Esophagus (tissue), 2 donors: ENCODE data around the gene GOLGA6D. TPM values are rescaled to one million over a fixed set of nuclear protein-coding genes. Genes with fewer than 3 reads are reported as not detected.
"Not testable (repeated sequence)": the region's sequence is repeated elsewhere in the genome, so short reads cannot be mapped to it uniquely, and the experiment has no call there.

Experiments
- H3K27ac ChIP-seq, 2 donors: one replicate each; pipeline ENCODE4 v1.5.1; 2013; ENCODE audit warnings: low read depth in 2 of 2, mild to moderate bottlenecking in 2 of 2, inconsistent platforms in 1 of 2, low read length in 1 of 2, moderate library complexity in 1 of 2
- H3K27me3 ChIP-seq, 2 donors: one replicate each; pipeline ENCODE4 v1.6.1; 2013; ENCODE audit warnings: low read length in 2 of 2, control low read depth in 1 of 2, mild to moderate bottlenecking in 1 of 2; ENCODE audit not compliant: insufficient read depth in 2 of 2, control insufficient read depth in 1 of 2
- H3K36me3 ChIP-seq, 2 donors: one replicate each; pipeline ENCODE4 v1.6.1; 2013; ENCODE audit warnings: low read length in 1 of 2; ENCODE audit not compliant: control insufficient read depth in 2 of 2, insufficient read depth in 2 of 2
- H3K4me1 ChIP-seq, 2 donors: one replicate each; pipeline ENCODE4 v1.6.1; 2013; ENCODE audit warnings: low read length in 1 of 2; ENCODE audit not compliant: control insufficient read depth in 2 of 2, insufficient read depth in 2 of 2
- H3K4me3 ChIP-seq, 2 donors: one replicate each; pipeline ENCODE4 v1.5.1; 2013; ENCODE audit warnings: low read length in 2 of 2, mild to moderate bottlenecking in 2 of 2, low read depth in 1 of 2, moderate library complexity in 1 of 2
- H3K9me3 ChIP-seq, 2 donors: one replicate each; pipeline ENCODE4 v1.6.1; 2013; ENCODE audit warnings: mild to moderate bottlenecking in 2 of 2, low read depth in 1 of 2, low read length in 1 of 2, moderate library complexity in 1 of 2; ENCODE audit not compliant: control insufficient read depth in 2 of 2, insufficient read depth in 1 of 2
- WGBS, 2 donors: extraction: QIAGEN DNeasy Blood & Tissue Kit; methylation state at CpG; one replicate each; pipeline ENCODE4 v1.1.7; 2013; 5-methylcytosine and 5-hydroxymethylcytosine counted together
- polyA plus RNA-seq, 2 donors: library from polyadenylated mRNA; stranded (reverse); fragments of 200-250 nt; gene quantifications; one replicate each; pipeline ENCODE4 v1.2.3, GENCODE V29; 2013
- donor health status: healthy with polysubstance abuse.
- donor health status: Bipolar disorder and iron deficiency.

GOLGA6D gene
- polyA plus RNA-seq, 2 donors = not detected

DNA sequence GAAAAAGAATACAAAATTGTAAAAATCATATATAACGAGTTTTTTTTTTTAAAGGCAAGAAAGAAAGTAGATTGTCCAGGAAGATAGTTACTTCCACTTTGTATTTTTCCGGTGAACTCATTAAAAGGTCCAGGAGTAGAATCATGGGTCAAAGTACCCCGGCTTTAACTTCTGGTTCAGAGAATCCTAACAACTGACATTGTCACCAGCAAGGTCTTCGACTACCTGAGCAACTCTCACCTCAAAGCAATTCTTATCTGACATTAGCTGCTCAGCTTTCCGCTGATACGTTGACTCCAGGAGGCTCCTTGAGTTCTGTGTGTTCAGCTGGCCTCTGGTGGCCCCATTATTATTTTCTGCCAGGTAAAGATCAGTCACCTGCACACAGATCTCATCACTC is 33.6 kb upstream of the GOLGA6D start:
- not testable (repeated sequence) for H3K9me3 ChIP-seq, H3K4me1 ChIP-seq, H3K4me3 ChIP-seq, H3K36me3 ChIP-seq, H3K27me3 ChIP-seq, H3K27ac ChIP-seq
- 45 to 49% methylated on average over 6 of the region's 6 CpGs for WGBS, 2 donors

DNA sequence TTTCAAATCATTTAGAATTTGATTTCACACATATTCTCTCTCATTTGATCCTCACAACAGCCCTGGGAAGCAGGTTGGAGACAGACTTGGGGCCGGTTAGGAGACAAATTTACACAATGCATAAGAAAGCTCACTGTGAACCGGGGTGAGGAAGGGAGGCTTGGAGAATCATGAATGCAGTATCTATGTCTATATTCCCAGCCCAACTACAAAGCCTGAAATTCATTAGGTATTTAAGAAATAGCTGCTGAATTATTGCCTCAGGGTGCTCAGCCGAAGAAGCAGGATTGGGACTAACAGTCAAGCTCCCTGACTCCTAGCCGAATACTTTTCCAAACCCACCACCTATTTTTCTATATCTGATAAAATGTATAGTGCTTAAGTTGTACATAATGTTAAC is 32.9 kb upstream of the GOLGA6D start:
- Histone ChIP-seq H3K4me1 (no peaks in the 10 kb centered on the region), H3K27ac (no peak overlapping the region), H3K36me3 (no peaks in the 10 kb centered on the region), H3K27me3 (peaks cover 0 to 4% of the 10 kb centered on the region in 2 donors), H3K4me3 (no peak overlapping the region), H3K9me3 (no peaks in the 10 kb centered on the region)
- WGBS, 2 donors = 67 to 74% methylated on average over 4 of the region's 4 CpGs

DNA sequence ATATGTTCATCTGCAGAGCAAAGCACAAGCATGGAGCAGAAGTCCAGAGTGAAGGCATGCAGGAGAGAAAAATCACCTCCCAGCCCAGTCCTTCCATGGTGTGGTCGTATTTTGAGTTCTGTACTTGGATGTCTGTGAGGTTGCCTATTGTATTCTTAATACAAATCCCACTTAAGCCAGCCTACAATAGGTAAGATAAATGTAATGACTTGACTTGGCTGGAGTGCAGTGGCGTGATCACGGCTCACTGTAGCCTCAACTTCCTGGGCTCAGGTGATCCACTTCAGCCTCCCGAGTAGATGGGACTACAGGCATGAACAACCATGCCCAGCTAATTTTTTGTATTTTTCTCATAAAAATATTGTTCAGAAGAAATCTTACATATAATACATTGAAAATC is 31.3 kb upstream of the GOLGA6D start:
- not testable (repeated sequence) for H3K36me3 ChIP-seq, H3K9me3 ChIP-seq, H3K4me1 ChIP-seq, H3K27me3 ChIP-seq, H3K4me3 ChIP-seq, H3K27ac ChIP-seq
- WGBS, 2 donors = 46 to 54% methylated on average over 4 of the region's 4 CpGs

DNA sequence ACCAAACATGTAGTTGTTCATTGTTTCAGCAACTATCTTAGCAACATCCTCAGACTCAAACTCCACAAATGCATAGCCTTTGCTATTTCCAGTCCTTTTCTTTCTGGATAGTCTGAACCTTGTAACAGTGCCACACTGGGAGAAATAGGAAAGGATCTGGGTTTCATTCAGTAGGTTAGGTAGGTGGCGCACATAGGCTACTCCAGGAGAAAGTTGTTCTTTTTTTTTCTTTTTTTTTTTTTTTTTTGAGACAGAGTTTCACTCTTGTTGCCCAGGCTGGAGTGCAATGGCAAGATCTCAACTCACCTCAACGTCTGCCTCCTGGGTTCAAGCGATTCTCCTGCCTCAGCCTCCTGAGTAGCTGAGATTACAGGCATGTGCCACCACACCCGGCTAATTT is 30.4 kb upstream of the GOLGA6D start:
- 83% methylated on average over 4 of the region's 4 CpGs for WGBS, 2 donors
- not testable (repeated sequence) for H3K4me1 ChIP-seq, H3K27me3 ChIP-seq, H3K27ac ChIP-seq, H3K9me3 ChIP-seq, H3K4me3 ChIP-seq, H3K36me3 ChIP-seq

DNA sequence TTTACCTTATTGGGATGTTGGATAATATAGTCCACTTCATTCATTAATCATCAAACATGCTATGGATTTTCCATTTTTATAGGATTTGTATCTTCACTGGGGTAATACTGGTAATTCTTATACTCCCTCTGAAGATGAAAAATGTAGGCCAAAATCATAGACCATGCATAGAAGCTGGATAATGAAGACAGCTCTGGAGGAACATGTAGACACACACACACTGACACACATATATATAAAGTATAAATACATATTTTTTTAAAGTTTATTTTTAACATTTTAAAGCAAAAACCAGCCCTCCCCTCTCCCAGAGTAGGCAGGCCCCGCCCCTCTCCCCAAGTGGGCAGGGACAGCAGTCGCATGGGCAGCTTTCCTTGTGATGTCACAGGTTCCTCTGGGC is 24.6 kb upstream of the GOLGA6D start, which contains the start of gene GOLGA6C:
Gene GOLGA6C, plus strand, starts transcription at position 301 of the 400 bp plus-strand sequence. CDS start 265 bp downstream, outside the sequence.
- not testable (repeated sequence) for H3K4me1 ChIP-seq, H3K27me3 ChIP-seq, H3K9me3 ChIP-seq, H3K4me3 ChIP-seq, H3K36me3 ChIP-seq, H3K27ac ChIP-seq
- no CpG with 5 or more reads among the region's 2 CpGs for WGBS, 2 donors

DNA sequence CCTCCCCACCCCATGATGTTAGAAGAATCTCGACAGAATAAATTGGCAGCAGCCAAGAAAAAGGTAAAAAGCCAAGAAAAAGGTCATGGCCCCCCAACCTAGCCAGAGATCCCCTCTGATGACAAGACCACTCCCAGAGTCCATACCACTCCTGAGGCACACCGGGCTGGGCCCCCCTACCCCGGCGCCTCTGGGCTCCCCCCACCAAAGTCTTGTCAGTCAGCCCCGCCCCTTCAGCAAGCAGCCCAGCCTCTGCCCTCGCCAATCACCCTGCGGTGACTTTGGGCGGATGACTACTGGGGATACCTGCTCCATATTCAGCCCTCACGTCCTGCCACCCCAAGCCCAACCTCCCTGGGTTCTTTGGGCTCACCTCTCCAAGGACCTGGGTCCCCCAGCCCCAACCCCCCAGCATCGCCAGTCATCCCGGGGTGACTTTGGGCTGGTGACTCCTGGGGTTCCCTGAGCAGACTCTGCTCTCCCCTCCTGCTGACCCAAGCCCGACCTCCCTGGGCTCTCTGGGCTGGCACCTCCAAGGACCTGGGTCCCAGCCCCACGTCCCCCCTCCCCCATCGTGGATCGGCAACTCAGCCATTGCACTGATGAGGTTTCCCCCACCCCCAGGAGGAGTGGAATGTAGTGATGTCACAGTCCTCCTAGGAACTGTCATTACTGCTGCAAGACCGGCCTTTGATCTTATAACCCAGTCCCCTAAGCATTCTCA is 23.9 kb upstream of the GOLGA6D start:
- 75 to 76% methylated on average over 11 of the region's 16 CpGs for WGBS, 2 donors
- not testable (repeated sequence) for H3K4me1 ChIP-seq, H3K27me3 ChIP-seq, H3K36me3 ChIP-seq, H3K9me3 ChIP-seq, H3K4me3 ChIP-seq, H3K27ac ChIP-seq

DNA sequence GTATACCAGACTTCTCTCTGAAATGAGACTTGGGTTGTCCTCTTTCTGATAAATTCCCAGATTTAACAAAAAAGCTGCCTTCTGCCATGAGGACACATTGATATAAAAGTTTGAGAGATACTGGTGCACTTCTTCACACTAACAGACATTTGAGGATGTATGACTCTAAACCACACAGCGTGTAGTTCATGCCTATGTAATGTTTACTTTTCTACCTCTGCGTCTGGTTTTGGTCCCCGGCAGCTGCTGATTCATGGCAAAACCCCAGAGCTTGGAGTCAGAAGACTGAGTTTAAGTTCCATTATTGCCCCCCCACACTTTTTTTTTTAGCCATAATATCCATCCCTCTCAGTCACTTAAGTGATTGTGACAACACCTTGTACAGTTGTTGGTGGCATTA is 22.8 kb upstream of the GOLGA6D start:
- WGBS, 2 donors = no CpG with 5 or more reads among the region's 3 CpGs
- not testable (repeated sequence) for H3K4me3 ChIP-seq

DNA sequence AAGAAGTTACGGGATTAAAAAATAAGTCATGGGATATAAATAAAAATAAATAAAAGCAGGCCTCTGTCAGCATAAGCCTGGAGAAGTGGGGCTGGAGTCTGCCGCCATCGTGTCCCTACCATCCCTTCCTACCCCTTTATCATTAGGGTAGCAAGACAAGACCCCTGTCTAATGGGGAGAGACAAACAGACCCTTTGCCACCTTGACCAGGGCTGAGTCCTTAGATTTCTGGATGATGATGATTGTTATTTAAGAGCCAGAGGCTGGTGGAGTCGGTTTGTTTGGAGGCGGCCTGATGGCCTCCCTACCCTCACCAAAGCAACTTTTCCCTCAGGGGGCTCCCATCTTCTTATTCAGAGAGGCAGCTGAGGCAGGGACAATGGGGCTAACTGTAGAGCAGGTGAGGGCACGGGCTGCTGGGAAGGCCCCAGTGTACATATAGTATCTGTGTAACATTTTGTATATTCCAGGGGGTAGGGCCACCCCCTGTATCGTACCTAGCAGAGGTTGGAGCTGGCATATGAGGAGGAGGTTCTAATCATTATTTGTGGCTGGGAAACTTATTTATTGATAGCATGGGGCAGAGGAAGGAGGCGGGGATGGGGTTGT is 8.8 kb upstream of the GOLGA6D start:
- H3K27me3 ChIP-seq, H3K4me1 ChIP-seq, H3K27ac ChIP-seq, H3K36me3 ChIP-seq, H3K4me3 ChIP-seq, H3K9me3 ChIP-seq: not testable (repeated sequence)
- 94 to 95% methylated on average over 3 to 4 of the region's 8 CpGs for WGBS, 2 donors

More for the DNA sequence above, 22.8 kb upstream of the GOLGA6D start:
- H3K27ac ChIP-seq, H3K9me3 ChIP-seq, H3K27me3 ChIP-seq, H3K4me1 ChIP-seq, H3K36me3 ChIP-seq: not testable (repeated sequence)

DNA sequence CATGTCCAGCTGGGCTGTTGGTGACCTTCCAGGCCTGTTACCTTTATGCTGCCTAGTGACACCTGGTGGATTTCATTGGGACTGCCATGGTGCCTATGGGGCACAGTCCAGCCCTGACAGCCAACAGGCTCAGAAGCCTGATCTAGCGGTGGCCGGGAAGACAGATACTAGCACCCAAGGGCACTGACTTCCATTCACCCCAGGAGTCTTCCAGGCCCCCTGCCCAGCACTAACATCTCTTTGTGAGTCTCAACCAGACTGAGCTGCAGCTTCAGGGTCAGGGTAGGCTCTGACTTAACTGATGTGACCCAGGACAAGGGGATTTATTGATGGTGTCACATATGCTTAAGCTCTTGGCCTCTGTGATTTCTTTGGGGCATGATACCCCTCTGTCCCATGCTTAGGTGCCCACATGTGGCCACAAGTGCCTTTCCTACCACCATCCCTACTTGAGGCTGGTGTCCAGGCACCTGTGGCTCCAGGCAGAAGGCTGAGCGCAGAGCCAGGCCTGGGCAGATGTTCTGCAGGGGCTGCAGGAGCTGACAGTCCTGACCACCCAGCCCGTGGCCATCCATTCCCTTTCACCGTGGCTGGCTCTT is 8.0 kb upstream of the GOLGA6D start:
- H3K9me3 ChIP-seq, H3K36me3 ChIP-seq, H3K4me1 ChIP-seq, H3K4me3 ChIP-seq, H3K27me3 ChIP-seq, H3K27ac ChIP-seq: not testable (repeated sequence)
- 15 to 66% methylated on average over 2 to 5 of the region's 5 CpGs for WGBS, 2 donors

DNA sequence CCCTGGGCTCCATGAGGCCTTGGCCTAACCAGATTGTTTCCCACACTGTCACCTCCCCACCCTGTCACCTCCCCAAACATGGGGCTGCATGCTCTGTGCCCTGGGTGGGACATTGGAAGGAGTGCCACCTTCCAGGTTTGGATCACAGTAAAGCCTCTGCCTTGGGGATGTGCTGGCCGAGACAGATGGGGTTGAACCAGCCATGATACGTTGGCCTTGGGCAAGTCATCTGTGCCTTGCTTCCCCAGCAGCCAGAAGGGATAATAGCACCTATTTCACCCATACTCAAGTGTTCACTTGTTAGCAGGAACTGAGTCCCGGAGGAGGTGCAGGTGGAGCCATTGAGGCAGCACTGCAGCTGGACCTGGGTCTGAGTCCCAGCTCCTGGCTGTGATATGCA is 7.0 kb upstream of the GOLGA6D start:
- not testable (repeated sequence) for H3K27ac ChIP-seq, H3K4me1 ChIP-seq, H3K27me3 ChIP-seq, H3K9me3 ChIP-seq, H3K36me3 ChIP-seq, H3K4me3 ChIP-seq
- WGBS, 2 donors = 75 to 76% methylated on average over 3 of the region's 3 CpGs
